NAMALWA (cell line): ENCODE results near the gene LPCAT3.
"Not testable (repeated sequence)": the region's sequence is repeated elsewhere in the genome, so short reads cannot be mapped to it uniquely, and the experiment has no call there.

Source experiments
- DNase-seq: peaks from one replicate; pipeline ENCODE4 v3.0.0-alpha.2; 2015; ENCODE audit warnings: low spot score

LPCAT3 gene

DNA sequence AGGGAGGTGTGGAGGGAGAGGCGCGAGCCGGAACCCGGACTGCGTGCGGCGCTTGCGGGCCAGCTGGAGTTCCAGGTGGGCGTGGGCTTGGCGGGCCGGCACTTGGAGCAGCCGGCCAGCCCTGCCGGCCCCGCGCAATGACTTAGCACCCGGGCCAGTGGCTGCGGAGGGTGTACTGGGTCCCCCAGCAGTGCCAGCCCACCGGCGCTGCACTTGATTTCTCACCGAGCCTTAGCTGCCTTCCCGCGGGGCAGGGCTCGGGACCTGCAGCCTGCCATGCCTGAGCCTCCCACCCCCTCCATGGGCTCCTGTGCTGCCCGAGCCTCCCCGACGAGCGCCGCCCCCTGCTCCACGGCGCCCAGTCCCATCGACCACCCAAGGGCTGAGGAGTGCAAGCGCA is 19.1 kb upstream of the LPCAT3 start:
- not testable (repeated sequence) for DNase-seq

DNA sequence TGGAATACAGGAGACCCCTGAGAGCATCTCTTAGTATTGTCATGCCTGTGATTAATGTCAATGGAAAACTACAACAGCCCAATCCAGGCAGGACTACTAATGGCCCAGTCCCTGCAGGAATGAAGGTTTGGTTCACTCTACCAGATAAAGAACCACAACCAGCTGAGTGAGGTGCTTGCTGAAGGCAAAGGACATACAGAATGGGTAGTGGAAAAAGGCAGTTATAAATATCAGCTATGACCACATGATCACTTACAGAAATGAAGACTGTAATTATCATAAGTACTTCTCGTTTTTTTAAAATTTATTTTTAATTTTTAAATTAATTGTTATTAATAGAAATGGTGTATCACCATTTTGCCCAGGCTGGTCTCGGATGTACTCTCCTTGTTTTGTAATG is 17.2 kb upstream of the LPCAT3 start:
- DNase-seq = no peak

DNA sequence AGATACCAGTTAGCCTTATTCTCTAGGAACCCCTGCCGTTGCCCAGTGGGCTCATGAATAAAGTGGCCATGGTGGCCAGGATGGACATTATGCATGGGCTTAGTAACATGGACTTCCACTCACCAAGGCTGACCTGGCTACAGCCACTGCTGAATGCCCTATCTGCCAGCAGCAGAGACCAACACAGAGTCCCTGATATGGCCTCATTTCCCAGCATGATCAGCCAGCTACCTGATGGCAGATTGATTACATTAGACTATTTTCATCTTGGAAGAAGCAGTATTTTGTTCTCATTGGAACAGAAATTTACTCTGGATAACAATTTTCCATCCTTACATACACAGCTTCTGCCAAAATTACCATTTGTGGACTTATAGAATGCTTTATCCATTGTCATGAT is 16.2 kb upstream of the LPCAT3 start:
- no peak for DNase-seq

DNA sequence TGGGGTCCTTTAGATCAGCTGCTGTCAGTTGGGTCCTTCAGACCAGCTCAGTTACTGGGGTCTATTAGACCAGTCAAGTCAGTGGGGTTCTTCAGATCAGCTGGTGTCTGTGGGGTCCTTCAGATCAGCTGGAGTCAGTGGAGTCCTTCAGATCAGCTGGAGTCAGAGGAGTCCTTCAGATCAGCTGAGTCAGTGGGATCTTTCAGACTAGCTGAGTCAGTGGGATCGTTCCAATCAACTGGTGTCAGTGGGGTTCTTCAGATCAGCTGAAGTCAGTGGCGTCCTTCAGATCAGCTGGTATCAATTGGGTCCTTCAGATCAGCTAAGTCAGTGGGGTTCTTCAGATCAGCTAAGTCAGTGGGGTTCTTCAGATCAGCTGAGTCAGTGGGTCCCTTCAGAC is 14.7 kb upstream of the LPCAT3 start:
- DNase-seq = no peak

DNA sequence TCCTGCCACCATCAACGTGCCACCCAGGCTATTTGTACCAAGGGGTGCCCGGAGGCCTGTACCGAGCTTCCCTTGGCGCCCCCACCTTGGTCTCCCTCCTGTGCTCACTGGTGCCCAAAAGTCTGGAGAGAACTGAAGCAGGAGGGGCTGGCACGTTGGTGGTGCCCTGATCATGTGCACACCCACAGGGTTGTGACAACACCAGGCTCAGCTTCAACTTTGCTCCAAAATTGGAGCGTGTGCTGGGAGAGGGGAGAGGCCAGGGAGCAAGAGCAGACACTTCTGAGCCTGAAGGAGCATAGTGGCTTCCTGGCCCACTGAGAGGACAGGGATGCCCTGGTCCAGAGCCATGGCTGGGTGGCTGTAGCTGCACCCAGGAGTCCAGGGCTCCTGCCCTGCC is 13.0 kb upstream of the LPCAT3 start:
- DNase-seq = no peak

DNA sequence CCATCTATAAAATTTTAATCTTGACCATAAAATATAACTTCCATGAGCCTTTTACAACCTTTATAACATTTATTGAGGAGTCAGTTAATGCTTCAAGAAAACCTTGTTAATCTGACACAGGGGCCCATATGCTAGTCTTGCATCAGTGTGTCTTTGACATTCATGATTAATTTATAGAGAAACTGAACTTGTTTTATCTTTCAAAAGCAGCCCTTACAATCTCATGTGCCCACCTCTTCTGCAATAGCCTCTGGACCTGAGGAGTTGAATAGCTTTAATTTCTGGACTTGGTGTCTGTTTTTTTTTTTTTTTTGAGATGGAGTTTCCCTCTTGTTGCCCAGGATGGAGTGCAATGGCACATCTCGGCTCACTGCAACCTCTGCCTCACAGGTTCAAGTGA is 8.6 kb upstream of the LPCAT3 start:
- no peak for DNase-seq

DNA sequence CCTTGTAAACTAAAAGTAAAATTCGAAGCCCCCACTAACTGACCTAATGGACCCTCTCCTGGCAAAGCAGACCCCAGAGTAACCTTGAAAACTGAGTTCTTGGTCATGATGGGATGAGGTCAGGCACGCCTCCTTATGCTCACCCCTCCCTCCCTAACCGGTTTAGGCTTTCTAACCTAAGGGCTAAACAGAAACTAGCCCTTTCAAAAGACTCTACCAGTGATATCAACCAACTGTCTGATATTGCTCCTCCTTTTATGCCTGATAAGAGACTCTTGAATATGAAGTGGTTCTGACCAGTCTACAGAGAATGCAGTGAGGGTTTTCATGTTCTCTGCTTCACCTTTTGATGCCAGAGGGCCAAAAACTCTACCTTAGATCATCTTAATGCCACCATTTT is 4.8 kb upstream of the LPCAT3 start:
- DNase-seq = no peak

DNA sequence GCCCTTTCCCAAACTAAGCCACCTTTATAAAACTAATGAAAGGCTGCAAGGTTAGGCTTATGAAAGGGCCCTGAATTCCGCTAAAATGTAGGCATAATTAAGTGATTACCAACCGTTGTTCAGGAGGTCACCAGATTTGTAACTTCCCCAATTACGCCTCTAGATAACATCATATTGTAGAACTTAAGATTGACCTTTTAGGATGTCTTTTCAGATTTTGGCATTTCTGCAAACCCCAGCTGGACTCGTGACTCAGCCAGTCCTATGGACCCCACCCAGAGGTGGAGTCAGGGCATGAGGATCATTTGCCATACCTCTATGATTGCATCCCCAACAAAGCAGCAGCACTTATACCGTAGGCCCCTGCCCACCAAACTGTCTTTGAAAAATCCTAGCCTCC is 3.7 kb upstream of the LPCAT3 start:
- DNase-seq = no peak

DNA sequence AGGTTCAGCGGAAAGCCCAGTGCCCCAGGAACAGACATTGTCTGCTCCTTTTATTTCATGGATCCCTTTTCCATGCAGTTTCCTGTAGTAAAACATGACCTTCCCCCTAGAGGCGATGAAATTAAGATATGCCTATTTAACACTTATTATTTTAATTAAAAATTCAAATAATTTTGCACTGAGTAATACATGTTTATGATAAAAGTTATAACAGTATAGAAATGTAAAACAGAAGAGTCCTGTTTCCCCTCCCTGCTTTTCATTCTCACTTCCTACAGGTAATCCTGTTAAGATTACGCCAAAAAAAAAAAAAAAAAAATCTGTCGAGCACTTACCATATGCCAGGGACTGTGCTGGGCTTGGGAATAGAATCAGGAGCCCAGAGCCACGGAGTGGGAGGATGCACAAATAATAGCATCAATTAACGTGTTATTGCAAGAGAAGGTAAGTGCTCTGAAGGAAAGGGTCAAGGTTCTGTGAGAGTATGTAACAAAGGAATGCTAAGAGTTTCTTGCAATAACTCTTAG is 830 bp upstream of the LPCAT3 start:
- no peak for DNase-seq

DNA sequence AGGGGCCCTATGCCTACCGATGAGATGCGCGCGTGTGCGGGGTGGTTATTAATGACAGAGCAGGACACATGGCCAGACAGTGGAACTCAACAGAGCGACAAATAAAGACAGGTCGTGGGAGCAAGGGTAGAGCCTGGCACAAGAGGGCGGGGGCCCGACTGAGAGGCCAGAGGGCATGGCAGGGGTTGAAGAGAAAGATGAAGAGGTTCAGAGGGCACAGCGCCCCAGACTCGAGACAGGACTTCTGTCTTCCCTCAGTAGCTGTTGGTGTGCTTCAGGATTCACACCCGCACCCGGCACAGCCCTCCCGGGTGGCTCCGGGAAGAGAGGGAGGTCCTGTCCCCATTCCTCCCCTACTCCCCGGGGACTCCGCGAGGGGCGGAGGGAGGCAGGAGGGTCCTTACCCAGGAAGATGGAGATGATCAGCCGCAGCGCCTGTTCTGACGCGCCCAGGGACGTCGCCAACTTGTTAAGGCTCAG is 366 bp downstream of the LPCAT3 start:
- peak; percentile 67 for DNase-seq

DNA sequence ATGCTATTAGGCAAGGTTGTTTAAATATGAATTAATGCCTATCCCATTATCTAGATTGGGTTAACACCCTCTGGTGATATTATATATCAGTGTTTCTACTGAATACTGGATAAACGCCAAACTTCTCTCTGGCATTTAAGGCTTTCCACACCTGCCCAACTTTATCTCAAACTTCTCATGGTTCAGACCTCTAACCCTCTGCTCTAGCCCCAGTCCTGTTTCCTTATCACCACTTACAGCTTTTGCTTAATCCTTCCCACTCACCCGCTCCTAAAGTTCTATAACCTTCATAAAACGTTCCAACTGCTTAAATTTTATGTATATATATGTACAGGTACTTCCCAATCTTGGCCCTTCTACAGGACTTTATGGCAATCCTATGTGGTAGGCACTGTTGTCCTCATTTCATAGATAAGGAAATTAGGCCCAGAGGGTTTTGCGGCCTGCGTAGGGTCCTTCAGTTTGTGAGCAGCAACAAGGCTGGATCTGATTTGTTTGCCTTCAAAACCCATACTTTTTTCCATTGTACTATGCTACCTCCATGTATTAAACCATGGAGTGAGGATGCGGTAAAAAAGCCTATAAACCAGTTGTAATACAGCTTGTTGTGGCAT is 1.2 kb downstream of the LPCAT3 start:
- no peak for DNase-seq

DNA sequence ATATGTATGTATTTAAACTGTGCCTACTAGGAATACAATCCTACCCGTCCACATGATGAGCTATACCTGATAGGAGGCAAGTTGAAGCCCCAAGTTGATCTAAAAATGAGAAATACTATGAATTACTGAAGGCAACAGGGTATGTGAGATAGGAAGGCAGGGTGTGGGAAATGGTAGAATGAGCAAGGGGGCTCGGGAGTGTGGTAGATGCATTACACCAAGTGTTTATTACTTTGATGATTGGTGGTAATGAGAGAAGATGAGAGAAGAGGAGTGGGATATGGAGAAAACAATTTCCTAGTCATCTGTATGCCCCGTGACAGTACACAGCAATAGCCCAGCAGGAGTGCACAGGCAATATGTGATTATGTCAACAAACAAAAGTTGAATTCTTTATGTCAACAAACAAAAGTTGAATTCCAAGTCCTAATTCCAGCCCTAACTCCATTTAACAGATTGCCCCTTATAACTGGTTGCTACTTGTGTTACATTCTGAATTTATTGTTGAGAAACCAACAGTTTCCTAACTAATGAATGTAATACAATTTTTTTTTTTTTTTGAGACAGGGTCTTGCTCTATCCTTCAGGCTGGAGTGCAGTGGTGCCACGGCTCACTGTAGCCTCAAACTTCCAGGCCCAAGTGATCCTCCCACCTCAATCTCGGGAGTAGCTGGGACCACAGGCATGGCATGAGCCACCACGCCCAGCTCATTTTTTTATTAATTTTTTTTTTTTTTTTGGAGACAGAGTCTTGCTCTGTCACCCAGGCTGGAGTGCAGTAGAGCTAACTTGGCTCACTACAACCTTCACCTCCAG is 2.5 kb downstream of the LPCAT3 start:
- no peak for DNase-seq

DNA sequence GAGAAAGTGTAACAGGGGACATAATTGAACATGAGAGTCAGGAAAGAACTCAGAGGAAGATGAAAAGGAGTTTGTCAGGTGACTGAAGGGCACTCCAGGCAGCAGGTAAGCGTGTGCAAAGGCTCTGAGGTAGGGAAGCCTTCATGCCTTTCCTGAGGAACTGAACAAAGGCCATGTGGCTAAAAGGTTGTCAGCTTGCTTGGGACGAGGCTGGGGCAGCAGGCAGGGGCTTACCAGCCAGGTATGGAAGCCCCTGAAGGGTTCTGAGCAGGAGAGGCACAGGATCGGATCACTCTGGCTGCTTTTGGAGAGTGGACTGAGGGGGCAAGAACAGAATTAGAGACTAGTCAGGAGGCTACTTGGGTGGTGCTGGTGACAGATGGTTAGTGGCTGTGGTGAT is 5.2 kb downstream of the LPCAT3 start:
- no peak for DNase-seq

DNA sequence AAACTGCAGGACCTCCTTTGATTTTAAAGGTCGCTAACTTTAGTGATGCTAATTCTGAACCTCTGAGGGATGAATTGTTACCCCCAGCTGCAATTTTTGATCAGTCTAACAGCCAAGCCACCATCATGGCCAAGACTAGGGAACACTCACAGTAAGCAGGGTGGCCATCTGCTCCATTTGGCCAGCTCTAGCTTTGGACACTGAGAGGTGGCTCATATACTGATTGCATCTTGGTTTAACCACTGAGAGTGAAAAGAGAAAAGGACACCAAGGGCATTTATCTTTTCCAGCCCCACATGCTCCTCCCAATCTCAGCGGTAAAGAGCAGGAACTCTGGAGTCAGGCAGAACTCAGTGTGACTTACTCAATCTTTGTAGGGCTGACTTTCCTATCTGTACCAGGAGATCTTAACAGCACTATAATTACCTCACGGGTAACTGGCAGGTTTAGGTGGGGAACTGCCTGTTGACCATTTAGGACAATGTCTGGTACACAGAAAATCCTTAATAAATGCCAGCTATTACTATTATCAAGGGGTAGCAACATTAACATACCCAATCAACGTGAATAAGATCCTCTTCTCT is 6.2 kb downstream of the LPCAT3 start:
- no peak for DNase-seq

DNA sequence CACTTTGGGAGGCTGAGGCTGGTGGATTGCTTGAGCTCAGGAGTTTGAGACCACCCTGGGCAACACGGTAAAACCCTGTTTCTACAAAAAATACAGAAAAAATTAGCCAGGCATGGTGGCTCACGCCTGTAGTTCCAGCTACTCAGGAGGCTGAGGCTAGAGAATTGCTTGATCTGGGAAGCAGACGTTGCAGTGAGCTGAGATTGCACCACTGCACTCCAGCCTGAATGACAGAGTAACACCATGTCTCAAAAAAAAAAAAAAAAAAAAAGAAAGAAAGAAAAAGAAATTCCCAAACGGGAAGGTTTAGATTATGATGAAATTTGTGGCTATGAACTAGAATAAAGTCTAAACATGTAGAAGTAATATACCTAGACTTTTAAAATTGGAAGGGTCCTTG is 6.9 kb downstream of the LPCAT3 start:
- not testable (repeated sequence) for DNase-seq

DNA sequence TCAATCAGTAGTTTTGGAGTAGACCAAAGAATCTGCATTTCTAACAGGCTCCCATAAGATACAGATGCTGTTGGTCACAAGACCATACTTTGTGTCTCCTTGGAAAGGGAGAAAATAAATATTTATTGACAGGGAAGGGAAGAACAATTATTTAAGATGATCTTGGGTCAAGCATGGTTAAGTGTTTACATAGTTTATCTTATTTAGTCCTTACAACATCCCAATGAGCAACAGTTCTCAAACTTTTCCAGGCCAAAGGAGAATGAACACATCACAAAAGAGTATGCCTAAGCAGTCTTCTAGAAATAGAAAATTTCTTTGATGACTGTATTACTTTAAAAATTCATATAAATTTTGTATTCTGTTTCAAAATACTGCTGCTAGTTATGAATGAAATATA is 8.8 kb downstream of the LPCAT3 start:
- no peak for DNase-seq

DNA sequence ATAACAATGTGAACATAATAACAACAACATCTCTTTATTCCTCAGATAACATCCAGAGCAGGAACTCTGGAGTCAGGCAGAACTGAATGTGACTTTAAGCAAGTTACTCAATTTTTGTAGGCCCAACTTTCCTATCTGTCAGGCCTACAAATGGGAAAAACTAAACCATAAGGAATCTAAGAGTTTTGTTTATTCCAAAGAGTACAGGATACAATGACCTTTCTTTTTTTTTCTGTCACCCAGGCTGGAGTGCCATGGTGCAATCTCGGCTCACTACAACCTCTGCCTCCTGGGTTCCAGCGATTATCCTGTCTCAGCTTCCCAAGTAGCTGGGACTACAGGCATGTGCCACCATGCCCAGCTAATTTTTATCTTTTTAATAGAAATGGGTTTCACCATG is 9.4 kb downstream of the LPCAT3 start:
- DNase-seq = no peak

DNA sequence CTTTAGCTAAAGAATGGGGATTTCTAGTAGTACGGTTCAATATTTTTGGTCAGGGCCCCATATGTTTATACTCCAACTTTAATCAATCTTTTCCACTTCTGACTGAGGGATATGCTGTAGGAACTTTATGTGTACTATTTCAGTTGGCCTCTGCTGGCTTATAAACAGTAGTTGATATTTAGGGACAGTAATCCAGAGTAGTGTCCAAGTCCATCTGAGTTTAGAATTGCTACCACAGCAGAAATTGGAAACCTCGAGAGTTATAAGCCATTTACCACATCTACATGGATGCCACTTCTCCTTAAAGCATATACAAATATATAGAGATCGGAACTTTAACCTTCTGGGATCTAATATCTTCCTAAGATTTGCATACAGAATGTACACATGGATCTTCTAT is 11.6 kb downstream of the LPCAT3 start:
- no peak for DNase-seq

DNA sequence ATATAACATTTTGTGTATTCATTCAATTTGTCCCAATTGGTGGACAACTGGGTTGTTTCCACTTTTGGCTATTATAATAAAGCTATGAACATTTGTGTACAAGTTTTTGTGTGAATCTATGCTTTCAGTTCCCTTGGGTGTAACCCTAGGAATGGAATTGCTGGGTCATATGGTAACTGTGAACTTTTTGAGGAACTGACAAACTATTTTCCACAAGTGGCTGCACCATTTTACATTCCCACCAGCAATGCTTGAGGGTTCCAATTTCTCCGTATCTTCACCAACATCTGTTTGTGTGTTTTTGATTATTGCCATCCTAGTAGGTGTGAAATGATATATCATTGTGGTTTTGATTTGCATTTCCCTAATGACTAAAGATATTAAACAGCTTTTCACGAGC is 13.0 kb downstream of the LPCAT3 start:
- no peak for DNase-seq

DNA sequence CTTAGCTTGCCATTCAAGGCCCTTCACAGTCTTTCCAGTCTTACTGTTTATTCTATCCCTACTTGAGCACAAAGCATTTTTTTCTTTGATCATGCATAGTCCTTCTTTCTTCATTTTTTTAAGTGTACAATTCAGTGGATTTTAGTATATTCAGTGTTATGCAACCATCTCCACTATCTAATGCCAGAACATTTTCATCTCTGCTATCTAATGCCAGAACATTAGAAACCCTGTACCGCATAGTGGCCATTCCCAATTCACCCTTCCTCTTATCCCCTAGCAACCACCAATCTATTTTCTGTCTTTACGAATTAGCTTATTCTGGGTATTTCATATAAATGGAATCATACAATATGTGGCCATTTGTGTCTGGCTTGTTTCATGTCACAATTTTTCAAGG is 13.4 kb downstream of the LPCAT3 start:
- no peak for DNase-seq

DNA sequence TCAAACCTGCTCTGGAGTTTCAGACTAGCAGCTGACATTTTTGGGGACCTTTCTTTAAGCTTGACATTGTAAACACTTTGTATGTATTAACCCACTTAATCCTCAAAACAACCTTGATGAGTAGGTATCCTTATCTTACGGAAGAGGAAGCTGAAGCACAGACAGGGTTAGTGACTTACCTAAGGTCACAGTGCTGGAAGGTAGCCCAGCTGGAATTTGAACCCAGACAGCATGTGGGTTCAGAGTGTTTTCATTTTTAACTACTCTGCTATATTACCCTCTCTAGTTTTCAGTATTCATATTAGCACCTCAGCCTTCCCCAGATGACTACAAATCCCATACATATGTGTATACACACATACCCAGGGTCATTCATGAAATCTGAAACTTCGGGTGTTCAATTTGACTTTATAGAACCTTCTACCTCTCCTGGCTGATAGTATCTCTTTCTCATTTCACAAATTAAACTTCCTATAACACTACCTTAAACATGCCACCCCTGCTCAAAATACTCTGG is 13.9 kb downstream of the LPCAT3 start:
- no peak for DNase-seq

DNA sequence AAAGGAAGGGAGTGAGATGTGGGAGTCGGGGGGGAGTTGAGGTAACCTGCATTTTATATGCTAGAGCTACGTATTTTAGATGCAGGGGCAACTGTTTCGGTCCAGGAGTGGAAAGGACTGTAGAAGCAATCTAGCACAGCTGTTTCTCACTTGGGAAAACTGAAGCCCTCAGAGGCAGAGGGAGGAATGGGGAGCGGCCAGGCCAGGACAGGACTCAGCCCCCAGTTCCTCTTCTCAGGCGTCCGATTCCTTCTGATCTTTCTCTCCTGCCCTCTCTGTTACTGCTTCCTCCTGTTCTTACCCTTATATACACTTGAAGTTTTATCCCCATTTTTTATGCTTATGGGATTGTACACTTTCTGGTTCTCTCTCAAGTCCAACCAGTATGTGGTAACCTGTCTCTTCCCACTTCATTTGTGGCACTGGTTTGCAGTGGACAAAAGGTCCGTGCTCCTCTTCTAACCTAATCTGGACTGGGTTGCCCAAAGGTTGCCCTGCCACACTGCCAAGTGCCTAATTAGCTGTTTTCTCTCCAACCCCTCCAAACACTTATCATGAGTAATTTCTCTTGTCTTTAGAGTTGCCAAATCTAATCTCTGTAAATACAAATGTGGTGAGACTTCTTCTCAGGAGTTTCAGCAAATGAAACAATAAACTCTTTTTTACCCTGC is 16.2 kb downstream of the LPCAT3 start:
- DNase-seq = no peak
